GM04504 (cell line): ENCODE data around the gene ZNF341.
"Not testable (repeated sequence)": the region's sequence is repeated elsewhere in the genome, so short reads cannot be mapped to it uniquely, and the experiment has no call there.

Experiments used
- DNase-seq: peaks from one replicate; pipeline ENCODE4 v3.0.0-alpha.2; 2012; ENCODE audit warnings: low read depth

The ZNF341 gene

GRCh38 chr20:33731693-33732165 lies at the start of gene ZNF341:
ZNF341 (plus strand) TSS chr20:33731996; CDS start chr20:33732022, 26 bp downstream.
- peak; percentile 55 for DNase-seq

GRCh38 chr20:33684533-33685327 lies 47.1 kb upstream of the ZNF341 start:
- DNase-seq, result no peak

- DNase-seq, result no peak
Observed at GRCh38 chr20:33685328-33686099, 46.3 kb upstream of the ZNF341 start.

GRCh38 chr20:33686100-33686983 lies 45.5 kb upstream of the ZNF341 start, which contains the start of gene E2F1:
E2F1 (minus strand) TSS chr20:33686385; CDS start chr20:33686264, 121 bp downstream.
- peak; percentile 81 for DNase-seq

DNA sequence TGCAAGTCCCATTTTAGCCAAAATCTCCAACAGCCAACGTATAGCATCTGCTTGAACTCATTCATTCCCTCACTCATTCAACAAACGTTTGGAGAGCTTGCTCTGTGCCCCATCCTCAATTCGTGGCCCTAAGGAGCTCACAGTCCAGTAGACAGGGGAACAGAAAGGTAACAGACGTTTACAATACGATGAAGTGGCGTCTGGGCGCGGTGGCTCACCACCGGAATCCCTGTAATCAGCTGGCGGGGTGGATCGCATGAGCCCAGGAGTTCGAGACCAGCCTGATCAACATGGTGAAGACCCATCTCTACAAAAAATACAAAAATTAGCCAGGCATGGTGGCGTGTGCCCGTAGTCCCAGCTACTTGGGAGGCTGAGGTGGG lies 44.8 kb upstream of the ZNF341 start:
- DNase-seq, result no peak

DNA sequence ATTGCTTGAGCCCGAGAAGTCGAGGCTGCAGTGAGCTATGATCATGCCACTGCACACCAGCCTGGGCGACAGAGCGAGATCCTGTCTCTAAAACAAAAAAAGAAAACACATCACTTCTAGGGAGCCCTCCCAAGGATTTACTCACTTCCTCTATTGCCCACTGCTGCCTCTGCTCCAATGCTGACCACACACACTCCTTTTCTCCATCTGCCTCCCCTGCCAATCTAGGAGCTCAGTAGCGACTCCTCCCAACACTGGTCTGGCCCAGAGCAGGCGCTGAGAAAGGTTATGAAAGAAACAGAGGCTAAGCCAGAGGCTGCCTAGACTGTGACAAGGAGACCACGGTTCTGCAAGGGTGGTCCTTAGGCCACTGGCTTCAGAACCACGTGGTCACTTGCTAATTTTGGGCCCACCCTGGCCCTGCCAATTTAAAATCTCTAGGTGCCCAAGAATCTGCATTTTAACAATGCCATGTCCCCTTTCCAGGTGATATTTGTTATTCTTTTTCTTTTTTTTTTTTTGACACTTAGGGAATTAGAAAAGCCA lies 44.4 kb upstream of the ZNF341 start:
- DNase-seq, result no peak

DNA sequence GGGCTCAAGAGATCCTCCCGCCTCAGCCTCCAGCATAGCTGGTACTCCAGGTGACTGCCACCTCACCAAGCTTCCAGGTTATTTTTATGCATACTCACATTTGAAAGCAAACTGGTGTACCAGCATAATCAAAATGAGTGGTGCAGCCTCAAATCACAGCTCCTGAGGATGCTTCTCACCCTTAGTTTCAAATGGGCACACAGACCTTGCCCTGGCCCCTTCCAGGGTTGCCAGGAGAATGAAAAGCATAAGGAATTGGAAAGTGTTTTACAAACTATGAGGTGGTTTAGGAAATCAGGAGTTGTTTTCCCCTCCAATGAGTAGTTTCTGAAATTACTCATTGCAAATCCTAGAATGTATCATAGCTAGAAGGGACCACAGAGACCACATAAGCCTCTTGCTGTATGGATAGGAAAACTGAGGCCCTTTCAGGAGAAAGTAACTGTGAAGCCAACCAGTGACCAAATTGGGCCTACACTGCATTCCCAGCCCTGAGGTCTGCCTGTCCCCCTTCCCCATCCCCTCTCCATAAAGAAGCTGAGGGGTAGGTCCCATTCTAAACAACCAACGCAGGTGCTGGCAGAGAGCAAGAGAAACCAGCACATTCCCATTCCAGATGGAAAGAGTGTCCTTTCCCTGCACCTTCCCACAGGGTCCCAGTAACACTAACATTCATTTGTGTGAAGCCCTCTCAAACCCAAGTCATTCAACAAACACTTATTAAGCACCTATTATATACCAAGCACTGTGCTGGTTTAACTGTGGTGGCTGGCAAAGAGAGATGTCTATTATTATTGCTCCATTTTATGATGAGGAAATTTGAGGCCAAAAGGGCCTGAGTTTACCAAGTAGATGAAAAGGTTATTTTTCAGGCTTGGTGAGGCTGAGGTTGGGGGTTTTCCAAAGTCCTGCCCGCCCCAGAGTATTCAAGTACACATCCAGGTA lies 43.5 kb upstream of the ZNF341 start:
- no peak for DNase-seq

- no peak for DNase-seq
Observed at GRCh38 chr20:33688938-33689424, 42.8 kb upstream of the ZNF341 start.

DNA sequence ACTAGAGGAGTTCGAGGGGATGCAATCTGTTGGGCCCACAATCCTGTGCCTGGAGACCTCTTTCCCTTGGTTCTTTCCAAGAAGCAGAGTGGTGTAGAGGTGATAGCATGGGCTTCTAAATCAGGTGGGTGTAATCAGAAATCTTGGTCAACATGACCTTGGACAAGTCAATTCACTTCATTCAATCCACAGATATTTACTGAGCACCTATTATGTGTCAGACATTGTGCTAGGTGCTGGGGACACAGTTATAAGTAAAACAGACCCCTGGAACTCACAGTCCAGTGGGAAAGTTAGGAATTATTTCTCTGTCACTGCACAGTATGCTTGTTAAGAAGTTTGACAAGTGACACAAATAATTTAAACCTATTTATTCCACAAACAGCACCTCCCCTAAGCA lies 42.3 kb upstream of the ZNF341 start:
- no peak for DNase-seq

DNA sequence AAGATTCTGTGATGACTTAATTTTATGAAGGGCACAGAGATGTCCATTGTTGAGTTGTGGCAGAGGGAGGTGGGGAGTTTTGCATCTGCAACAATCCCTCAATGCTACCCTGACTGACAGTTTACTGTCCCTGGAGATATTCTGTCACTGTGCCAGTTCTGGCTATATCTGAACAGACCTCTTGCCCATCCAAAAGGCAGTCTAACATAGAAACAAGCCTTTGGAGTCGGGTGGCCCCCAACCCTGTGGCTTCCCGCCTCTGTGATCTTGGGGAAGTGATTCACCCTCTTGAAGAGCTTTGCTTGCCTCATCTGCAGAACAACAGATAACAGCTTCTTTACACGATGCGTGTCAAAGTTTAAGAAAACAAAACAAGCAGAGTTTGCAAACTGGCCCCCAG lies 41.8 kb upstream of the ZNF341 start:
- DNase-seq, result no peak

- DNase-seq, result no peak
Observed at GRCh38 chr20:33693289-33693688, 38.5 kb upstream of the ZNF341 start.

GRCh38 chr20:33693741-33694638 lies 37.8 kb upstream of the ZNF341 start:
- no peak for DNase-seq

GRCh38 chr20:33694639-33695012 lies 37.2 kb upstream of the ZNF341 start:
- no peak for DNase-seq

GRCh38 chr20:33696448-33696847 lies 35.3 kb upstream of the ZNF341 start:
- DNase-seq, result no peak

DNA sequence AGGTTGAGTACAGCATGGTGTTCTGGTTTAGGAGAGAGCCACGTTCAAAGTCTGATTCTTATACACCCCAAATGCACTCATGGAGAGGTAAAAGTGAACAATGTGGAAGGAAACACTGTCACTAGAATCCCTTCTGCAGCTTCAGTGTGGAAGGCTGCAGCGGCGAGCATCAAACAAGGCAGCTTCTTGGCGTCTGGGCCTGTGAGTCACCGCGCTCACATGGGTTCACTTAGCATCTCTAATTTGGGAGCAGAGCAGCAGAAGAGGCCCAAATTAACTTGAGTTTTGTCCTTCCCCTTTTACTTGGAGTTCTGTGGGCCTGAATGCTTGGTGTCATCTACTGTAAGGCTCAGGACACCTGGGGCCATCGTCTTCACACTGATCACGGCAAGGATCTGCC lies 34.7 kb upstream of the ZNF341 start:
- peak; percentile 56 for DNase-seq

DNA sequence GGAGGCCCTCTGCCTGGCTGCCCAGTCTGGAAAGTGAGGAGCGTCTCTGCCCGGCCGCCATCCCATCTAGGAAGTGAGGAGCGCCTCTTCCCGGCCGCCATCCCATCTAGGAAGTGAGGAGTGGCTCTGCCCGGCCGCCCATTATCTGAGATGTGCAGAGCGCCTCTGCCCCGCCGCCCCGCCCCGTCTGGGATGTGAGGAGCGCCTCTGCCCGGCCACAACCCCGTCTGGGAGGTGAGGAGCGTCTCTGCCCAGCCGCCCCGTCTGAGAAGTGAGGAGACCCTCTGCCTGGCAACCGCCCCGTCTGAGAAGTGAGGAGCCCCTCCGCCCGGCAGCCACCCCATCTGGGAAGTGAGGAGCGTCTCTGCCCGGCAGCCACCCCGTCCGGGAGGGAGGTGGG lies 32.8 kb upstream of the ZNF341 start:
- DNase-seq, result not testable (repeated sequence)

DNA sequence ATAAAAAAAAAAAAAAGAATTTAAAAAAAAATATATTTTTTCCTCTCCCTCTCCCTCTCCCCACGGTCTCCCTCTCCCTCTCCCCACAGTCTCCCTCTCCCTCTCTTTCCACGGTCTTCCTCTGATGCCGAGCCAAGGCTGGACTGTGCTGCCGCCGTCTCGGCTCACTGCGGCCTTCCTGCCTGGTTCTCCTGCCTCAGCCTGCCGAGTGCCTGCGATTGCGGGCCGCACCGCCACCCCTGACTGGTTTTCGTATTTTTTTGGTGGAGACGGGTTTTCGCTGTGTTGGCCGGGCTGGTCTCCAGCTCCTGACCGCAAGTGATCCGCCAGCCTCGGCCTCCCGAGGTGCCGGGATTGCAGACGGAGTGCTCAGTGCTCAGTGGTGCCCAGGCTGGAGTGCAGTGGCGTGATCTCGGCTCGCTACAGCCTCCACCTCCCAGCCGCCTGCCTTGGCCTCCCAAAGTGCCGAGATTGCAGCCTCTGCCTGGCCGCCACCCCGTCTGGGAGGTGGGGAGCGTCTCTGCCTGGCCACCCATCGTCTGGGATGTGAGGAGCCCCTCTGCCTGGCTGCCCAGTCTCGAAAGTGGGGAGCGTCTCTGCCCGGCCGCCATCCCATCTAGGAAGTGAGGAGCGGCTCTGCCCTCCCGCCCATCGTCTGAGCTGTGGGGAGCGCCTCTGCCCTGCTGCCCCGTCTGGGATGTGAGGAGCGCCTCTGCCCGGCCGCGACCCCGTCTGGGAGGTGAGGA lies 30.9 kb upstream of the ZNF341 start:
- DNase-seq, result not testable (repeated sequence)

GRCh38 chr20:33701629-33702450 lies 30.0 kb upstream of the ZNF341 start:
- no peak for DNase-seq
